HepG2 (cell line): ENCODE data around the gene TCFL5. TPM values are rescaled to one million over a fixed set of nuclear protein-coding genes. Genes with fewer than 3 reads are reported as not detected.

Experiments used
- GATA4 ChIP-seq: sonication (generic); IDR thresholded peaks from 2 replicates; pipeline ENCODE4 v1.6.1; 2016; ENCODE audit warnings: antibody characterized with exemption, low read depth, borderline replicate concordance
- GFI1 ChIP-seq: sonication (generic); formaldehyde crosslinking; IDR thresholded peaks from 2 replicates; pipeline ENCODE4 v1.5.0; 2020; ENCODE audit warnings: missing genetic modification reagents, mild to moderate bottlenecking, borderline replicate concordance
- NKX3-1 ChIP-seq: sonication (generic); formaldehyde crosslinking; IDR thresholded peaks from 2 replicates; pipeline ENCODE4 v1.5.0; 2020; ENCODE audit warnings: missing genetic modification reagents
- PAWR ChIP-seq: sonication (generic); formaldehyde crosslinking; IDR thresholded peaks from 2 replicates; pipeline ENCODE4 v1.4.0; 2020; ENCODE audit warnings: missing genetic modification reagents, mild to moderate bottlenecking, borderline replicate concordance
- POLR2G ChIP-seq: fragments of 200-400 bp; formaldehyde crosslinking; IDR thresholded peaks from 2 replicates; pipeline ENCODE4 v1.6.1; 2018; ENCODE audit warnings: mild to moderate bottlenecking, low read depth, low read length, moderate library complexity
- RFXAP ChIP-seq: sonication (generic); formaldehyde crosslinking; IDR thresholded peaks from 2 replicates; pipeline ENCODE4 v1.4.0; 2020; ENCODE audit warnings: missing genetic modification reagents, borderline replicate concordance
- SMAD1 ChIP-seq: sonication (generic); formaldehyde crosslinking; IDR thresholded peaks from 2 replicates; pipeline ENCODE4 v1.4.0; 2020; ENCODE audit warnings: missing genetic modification reagents, low read depth, mild to moderate bottlenecking, borderline replicate concordance
- THAP9 ChIP-seq: sonication (generic); formaldehyde crosslinking; IDR thresholded peaks from 2 replicates; pipeline ENCODE4; 2020; ENCODE audit warnings: missing genetic modification reagents, mild to moderate bottlenecking, borderline replicate concordance
- ZNF512 ChIP-seq: sonication (generic); formaldehyde crosslinking; IDR thresholded peaks from 2 replicates; pipeline ENCODE4 v1.4.0; 2020; ENCODE audit warnings: mild to moderate bottlenecking, missing genetic modification reagents
- ZNF597 ChIP-seq: sonication (generic); formaldehyde crosslinking; IDR thresholded peaks from 2 replicates; pipeline ENCODE4 v1.5.0; 2020; ENCODE audit warnings: missing genetic modification reagents
- ZNF703 ChIP-seq: sonication (generic); formaldehyde crosslinking; IDR thresholded peaks from 2 replicates; pipeline ENCODE4 v1.5.1; 2020; ENCODE audit warnings: missing genetic modification reagents, mild to moderate bottlenecking, moderate library complexity, borderline replicate concordance
- ZNF724P ChIP-seq: sonication (generic); formaldehyde crosslinking; IDR thresholded peaks from 2 replicates; pipeline ENCODE4 v1.8.0; 2022; ENCODE audit warnings: missing genetic modification reagents, borderline replicate concordance
- ZNF841 ChIP-seq: sonication (generic); formaldehyde crosslinking; IDR thresholded peaks from 2 replicates; pipeline ENCODE4 v1.8.1; 2023; ENCODE audit warnings: missing genetic modification reagents, borderline replicate concordance
- ZSCAN20 ChIP-seq: sonication (generic); formaldehyde crosslinking; IDR thresholded peaks from 2 replicates; pipeline ENCODE4 v1.4.0; 2020; ENCODE audit warnings: missing genetic modification reagents, mild to moderate bottlenecking, borderline replicate concordance
- polyA plus RNA-seq, 8 experiments: library from polyadenylated mRNA; depleted of rRNA in 3 of 8; stranded (reverse) in 7 of 8; unstranded in 1 of 8; fragments of >200 nt; fragmentation: Illumina TruSeq in 4 of 8; extraction: Trizol in 4 of 8; gene quantifications; 2 replicates each; pipeline versions ENCODE4 v1.2.1 to v1.2.3, GENCODE V29; 2011 to 2016; ENCODE audit warnings: low read depth in 4 of 8, missing spikeins in 1 of 8, mixed read lengths in 1 of 8; ENCODE audit not compliant: insufficient read depth in 1 of 8
- total RNA-seq, 5 experiments: library from RNA; depleted of rRNA; stranded (reverse); fragments of >200 nt; fragmentation: Illumina TruSeq; extraction: Trizol; gene quantifications; 2 replicates each; pipeline ENCODE4 v1.2.3, GENCODE V29; 2016; ENCODE audit warnings: low read depth in 1 of 5
- TF ChIP-seq, protein P1 (sequence below): IDR thresholded peaks from 2 replicates; pipeline ENCODE4 v1.6.1; 2018; ENCODE audit warnings: missing genetic modification reagents, mild to moderate bottlenecking, missing compliant biosample characterization
- TF ChIP-seq, protein P2 (sequence below): sonication (generic); formaldehyde crosslinking; IDR thresholded peaks from 2 replicates; pipeline ENCODE4 v1.4.0; 2020; ENCODE audit warnings: missing genetic modification reagents

The TCFL5 gene
- total and polyA plus RNA-seq, 2 of the 13 experiments (the other 11 are each of a cell fraction or from before 2014, with no cell fraction given), result 14.8 to 20.0 TPM

DNA sequence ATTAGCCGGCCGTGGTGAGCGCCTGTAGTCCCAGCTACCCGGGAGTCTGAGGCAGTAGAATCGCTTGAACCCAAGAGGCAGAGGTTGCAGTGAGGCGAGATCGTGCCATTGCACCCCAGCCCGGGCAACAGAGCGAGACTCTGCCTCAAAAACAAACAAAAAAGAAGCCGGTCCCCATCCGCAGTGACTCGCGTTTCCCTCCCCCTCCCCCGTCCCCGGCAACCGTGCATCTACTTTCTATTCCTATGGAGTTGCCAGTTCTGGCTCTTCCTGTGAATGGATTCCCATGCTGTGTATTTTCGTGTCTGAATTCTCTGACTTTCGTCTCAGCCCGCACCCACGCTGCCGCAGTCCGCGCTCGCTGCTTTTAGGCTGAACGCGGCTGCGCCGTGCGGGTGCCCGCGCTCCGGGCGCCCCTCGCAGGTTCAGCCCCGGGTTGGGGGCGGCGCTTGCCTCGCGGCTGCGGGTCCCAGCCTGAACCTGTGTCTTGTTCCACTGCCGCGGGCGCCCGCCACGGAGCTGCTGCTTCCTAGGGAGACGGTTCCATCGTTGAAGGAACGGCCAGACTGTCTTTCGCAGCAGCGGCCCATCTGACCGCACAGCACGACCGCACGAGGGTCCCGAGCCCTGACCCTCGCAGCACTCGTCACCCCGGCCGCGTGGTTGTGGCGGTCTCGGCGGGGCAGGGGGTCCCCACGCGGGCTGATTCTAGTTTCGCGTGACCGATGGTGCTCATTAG is 66.4 kb downstream of the TCFL5 start (continued):
- TF ChIP-seq THAP9 (CRISPR knock-in tag) (peak; percentile 70; the same call in 1 of the 2 replicates), POLR2G (peak; percentile 94), NKX3-1 (peak; percentile 86; the same call in 1 of the 2 replicates), ZNF512 (CRISPR knock-in tag) (peak; percentile 71; the same call in 1 of the 2 replicates), ZNF841 (peak; percentile 66; the same call in 1 of the 2 replicates), ZSCAN20 (CRISPR knock-in tag) (peak; percentile 68), SMAD1 (CRISPR knock-in tag) (peak; percentile 40; the same call in 1 of the 2 replicates), PAWR (CRISPR knock-in tag) (peak; percentile 23; the same call in 1 of the 2 replicates), ZNF703 (peak; percentile 75; the same call in 1 of the 2 replicates), GATA4 (0 out of 2 replicates have a peak, but pooled peaks have one; percentile 40), ZNF597 (CRISPR knock-in tag) (0 out of 2 replicates have a peak, but pooled peaks have one; percentile 64), RFXAP (CRISPR knock-in tag) (peak; percentile 71; the same call in 1 of the 2 replicates), ZNF724P (CRISPR knock-in tag) (peak; percentile 90), GFI1 (CRISPR knock-in tag) (0 out of 2 replicates have a peak, but pooled peaks have one; percentile 37)
- TF ChIP-seq, protein P1, sequence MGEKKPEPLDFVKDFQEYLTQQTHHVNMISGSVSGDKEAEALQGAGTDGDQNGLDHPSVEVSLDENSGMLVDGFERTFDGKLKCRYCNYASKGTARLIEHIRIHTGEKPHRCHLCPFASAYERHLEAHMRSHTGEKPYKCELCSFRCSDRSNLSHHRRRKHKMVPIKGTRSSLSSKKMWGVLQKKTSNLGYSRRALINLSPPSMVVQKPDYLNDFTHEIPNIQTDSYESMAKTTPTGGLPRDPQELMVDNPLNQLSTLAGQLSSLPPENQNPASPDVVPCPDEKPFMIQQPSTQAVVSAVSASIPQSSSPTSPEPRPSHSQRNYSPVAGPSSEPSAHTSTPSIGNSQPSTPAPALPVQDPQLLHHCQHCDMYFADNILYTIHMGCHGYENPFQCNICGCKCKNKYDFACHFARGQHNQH (CRISPR knock-in tag), result no peak
- TF ChIP-seq, protein P2, sequence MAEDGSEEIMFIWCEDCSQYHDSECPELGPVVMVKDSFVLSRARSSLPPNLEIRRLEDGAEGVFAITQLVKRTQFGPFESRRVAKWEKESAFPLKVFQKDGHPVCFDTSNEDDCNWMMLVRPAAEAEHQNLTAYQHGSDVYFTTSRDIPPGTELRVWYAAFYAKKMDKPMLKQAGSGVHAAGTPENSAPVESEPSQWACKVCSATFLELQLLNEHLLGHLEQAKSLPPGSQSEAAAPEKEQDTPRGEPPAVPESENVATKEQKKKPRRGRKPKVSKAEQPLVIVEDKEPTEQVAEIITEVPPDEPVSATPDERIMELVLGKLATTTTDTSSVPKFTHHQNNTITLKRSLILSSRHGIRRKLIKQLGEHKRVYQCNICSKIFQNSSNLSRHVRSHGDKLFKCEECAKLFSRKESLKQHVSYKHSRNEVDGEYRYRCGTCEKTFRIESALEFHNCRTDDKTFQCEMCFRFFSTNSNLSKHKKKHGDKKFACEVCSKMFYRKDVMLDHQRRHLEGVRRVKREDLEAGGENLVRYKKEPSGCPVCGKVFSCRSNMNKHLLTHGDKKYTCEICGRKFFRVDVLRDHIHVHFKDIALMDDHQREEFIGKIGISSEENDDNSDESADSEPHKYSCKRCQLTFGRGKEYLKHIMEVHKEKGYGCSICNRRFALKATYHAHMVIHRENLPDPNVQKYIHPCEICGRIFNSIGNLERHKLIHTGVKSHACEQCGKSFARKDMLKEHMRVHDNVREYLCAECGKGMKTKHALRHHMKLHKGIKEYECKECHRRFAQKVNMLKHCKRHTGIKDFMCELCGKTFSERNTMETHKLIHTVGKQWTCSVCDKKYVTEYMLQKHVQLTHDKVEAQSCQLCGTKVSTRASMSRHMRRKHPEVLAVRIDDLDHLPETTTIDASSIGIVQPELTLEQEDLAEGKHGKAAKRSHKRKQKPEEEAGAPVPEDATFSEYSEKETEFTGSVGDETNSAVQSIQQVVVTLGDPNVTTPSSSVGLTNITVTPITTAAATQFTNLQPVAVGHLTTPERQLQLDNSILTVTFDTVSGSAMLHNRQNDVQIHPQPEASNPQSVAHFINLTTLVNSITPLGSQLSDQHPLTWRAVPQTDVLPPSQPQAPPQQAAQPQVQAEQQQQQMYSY (CRISPR knock-in tag), result no peak
